Measurements from ENCODE around the gene USP5.

DNA sequence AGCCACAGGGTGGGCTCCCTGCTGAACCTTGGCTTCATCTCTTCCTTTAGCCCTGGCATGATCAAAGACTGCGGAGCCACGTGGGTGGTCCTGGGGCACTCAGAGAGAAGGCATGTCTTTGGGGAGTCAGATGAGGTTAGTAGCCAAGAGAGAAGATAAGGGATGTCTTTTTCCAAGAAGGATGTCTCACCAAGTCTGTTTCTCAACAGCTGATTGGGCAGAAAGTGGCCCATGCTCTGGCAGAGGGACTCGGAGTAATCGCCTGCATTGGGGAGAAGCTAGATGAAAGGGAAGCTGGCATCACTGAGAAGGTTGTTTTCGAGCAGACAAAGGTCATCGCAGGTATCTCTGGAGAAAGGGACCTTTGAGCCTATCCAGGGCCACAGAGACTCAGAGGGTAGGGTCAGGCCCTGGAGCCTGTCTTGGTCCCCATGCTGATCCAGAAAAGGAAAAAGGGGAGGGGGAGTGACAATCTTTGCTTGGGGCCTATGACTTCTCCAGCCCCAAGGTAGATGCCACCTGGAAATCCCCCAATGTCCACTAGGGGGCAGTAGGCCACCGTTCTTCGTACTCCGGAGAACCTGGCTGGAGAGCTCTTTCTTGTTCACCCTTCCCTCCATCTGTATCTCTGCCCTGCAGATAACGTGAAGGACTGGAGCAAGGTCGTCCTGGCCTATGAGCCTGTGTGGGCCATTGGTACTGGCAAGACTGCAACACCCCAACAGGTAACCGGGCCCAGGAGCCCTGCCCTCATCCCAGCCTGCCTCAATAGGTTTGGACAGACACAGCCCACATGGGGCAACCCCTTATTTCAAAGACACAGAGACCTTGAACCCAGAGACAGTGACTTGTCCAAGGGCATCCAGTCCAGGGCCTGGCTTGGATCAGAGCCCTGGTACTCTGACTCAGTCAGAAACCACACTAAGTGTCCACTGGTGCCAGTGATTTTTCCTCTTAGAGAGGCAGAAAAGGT lies 17.4 kb downstream of the USP5 start:
- TF ChIP-seq, protein P1, sequence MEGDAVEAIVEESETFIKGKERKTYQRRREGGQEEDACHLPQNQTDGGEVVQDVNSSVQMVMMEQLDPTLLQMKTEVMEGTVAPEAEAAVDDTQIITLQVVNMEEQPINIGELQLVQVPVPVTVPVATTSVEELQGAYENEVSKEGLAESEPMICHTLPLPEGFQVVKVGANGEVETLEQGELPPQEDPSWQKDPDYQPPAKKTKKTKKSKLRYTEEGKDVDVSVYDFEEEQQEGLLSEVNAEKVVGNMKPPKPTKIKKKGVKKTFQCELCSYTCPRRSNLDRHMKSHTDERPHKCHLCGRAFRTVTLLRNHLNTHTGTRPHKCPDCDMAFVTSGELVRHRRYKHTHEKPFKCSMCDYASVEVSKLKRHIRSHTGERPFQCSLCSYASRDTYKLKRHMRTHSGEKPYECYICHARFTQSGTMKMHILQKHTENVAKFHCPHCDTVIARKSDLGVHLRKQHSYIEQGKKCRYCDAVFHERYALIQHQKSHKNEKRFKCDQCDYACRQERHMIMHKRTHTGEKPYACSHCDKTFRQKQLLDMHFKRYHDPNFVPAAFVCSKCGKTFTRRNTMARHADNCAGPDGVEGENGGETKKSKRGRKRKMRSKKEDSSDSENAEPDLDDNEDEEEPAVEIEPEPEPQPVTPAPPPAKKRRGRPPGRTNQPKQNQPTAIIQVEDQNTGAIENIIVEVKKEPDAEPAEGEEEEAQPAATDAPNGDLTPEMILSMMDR (IDR thresholded peaks at IDR 0.05) = peak; percentile 71 to 91 (median 89)
- no peak for TF ChIP-seq EP300 (IDR thresholded peaks at IDR 0.05)
- no peak for TF ChIP-seq POLR2A (IDR thresholded peaks at IDR 0.05)
- no peak for TF ChIP-seq POLR2AphosphoS5 (IDR thresholded peaks at IDR 0.05)
